AG04449 (cell line): Measurements from ENCODE around the gene PAIP2.

Source experiments
- CTCF ChIA-PET: fragments of 350-600 bp; formaldehyde crosslinking; extraction: SDS; loops from one replicate; lab custom pipeline; 2021; ENCODE audit warnings: antibody characterized with exemption; lab: Yijun Ruan, JAX
- POLR2A ChIA-PET: fragments of 400-600, 350-600 bp; formaldehyde crosslinking; extraction: SDS; loops from one replicate; lab custom pipeline; 2020; ENCODE audit warnings: antibody characterized with exemption, inconsistent platforms; lab: Yijun Ruan, JAX
- DNase-seq: peaks from one replicate; pipeline ENCODE4 v3.0.0-alpha.2; 2010; ENCODE audit warnings: low read depth, low spot score
- H3K4me3 ChIP-seq: 2 replicates; pipeline ENCODE4 v1.5.1; 2011; ENCODE audit warnings: low read depth, mild to moderate bottlenecking, control low read depth, low read length
- TF ChIP-seq, protein P1 (sequence below): IDR thresholded peaks from one replicate; pipeline ENCODE4 v1.5.1; 2011; ENCODE audit warnings: mild to moderate bottlenecking, moderate library complexity, low read length, control low read depth, inconsistent platforms; ENCODE audit not compliant: insufficient read depth; ENCODE audit errors: missing control alignments

The PAIP2 gene

GRCh38 chr5:139394123-139394653 lies 52.5 kb downstream of the PAIP2 start:
- CTCF ChIA-PET = interaction anchor here (0.8 to 1.2 kb wide), 2 partner anchors 9 to 16 kb away, joined by 3 to 4 read pairs; no protein-coding TSS in a partner anchor

DNA sequence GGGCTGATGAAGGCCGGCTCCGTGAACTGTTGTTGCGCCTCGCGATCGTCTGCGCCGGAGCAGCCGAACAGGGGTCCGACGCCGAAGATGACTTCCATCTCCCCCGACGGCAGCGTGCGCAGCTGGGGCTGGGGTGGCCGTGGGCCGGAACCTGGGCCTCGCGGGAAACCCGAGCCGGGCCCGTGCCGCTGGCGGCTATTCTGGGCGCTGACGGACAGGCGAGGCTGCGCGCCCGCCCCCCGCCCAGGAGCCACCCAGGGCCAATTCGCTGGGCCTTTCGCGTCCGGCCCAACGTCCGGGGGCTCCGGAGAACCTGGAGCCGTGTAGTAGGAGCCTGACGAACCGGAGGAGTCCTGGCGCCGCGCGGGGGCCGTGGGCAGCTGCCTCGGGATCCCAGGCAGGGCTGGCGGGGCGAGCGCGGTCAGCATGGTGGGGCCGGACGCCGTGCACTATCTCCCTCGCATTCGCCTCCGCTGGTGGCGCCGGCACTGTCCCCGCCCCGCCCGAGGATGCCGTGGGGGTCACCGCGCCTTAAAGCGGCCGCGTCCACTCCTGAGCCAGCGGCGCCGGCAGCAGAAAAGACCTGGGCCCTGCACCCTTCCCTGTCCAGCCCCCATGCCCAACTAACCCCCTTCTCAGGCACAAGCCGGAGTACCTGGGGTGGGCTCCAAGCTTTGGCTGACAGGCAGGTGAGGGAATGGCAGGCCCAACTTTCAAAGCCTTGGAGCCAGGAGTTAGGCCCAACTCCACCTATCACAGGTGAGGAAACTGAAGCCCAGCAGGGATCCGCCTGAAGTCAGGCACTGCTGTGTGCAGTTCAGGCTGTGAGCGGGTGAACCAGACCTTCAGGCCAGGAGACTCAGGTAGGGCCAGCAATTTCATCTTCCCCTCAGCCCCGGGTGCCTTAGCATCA lies 53.3 kb downstream of the PAIP2 start, which contains the start of gene PROB1:
TSS of gene PROB1 (minus strand) at position 451 of the 913 bp plus-strand sequence. CDS start at position 428, 23 bp downstream.
- POLR2A ChIA-PET = no interaction called here
- no peak for DNase-seq
- CTCF ChIA-PET = interaction anchor here (0.8 to 1.2 kb wide), 4 partner anchors 8 to 119 kb away, joined by 3 to 4 read pairs (median 4); no protein-coding TSS in a partner anchor
- H3K4me3 ChIP-seq = peak within 1 kb of the TSS; percentile 38
- TF ChIP-seq, protein P1, sequence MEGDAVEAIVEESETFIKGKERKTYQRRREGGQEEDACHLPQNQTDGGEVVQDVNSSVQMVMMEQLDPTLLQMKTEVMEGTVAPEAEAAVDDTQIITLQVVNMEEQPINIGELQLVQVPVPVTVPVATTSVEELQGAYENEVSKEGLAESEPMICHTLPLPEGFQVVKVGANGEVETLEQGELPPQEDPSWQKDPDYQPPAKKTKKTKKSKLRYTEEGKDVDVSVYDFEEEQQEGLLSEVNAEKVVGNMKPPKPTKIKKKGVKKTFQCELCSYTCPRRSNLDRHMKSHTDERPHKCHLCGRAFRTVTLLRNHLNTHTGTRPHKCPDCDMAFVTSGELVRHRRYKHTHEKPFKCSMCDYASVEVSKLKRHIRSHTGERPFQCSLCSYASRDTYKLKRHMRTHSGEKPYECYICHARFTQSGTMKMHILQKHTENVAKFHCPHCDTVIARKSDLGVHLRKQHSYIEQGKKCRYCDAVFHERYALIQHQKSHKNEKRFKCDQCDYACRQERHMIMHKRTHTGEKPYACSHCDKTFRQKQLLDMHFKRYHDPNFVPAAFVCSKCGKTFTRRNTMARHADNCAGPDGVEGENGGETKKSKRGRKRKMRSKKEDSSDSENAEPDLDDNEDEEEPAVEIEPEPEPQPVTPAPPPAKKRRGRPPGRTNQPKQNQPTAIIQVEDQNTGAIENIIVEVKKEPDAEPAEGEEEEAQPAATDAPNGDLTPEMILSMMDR = no peak

More at GRCh38 chr5:139394123-139394653, 52.5 kb downstream of the PAIP2 start:
- DNase-seq = no peak
- TF ChIP-seq, protein P1 = peak; percentile 64
- peak overlapping the region; percentile 38 for H3K4me3 ChIP-seq
- POLR2A ChIA-PET = no interaction called here

GRCh38 chr5:139395844-139396640 lies 54.4 kb downstream of the PAIP2 start:
- no peak overlapping the region for H3K4me3 ChIP-seq
- ChIA-PET POLR2A (no interaction called here), CTCF (interaction anchor here (1.0 to 1.1 kb wide), 2 partner anchors 15 to 118 kb away, joined by 3 to 4 read pairs; no protein-coding TSS in a partner anchor)
- TF ChIP-seq, protein P1 = no peak
- no peak for DNase-seq

DNA sequence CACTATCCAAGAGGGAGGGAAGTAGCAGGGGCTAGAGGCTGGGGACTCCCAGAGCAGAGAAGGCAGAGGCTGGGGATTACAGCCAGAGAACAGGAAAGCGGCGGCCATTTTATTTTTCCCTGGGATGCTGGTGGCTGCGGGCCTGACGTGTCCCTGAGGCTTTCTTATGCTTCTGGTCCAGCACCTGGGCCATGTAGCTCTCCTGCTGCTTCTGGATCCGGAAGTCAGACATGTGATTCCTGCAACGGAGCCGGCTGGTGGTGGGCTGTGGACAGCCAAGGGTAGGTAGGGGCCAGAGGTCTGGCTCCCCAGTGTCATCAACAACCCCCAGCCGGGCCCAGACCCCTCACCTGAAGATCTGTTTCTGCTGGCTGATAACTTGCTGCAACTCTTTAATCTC lies 55.0 kb downstream of the PAIP2 start:
- DNase-seq = no peak
- ChIA-PET CTCF (no interaction called here), POLR2A (no interaction called here)
- H3K4me3 ChIP-seq = no peak overlapping the region
- TF ChIP-seq, protein P1 = no peak

GRCh38 chr5:139397921-139398320 lies 56.3 kb downstream of the PAIP2 start:
- POLR2A ChIA-PET = no interaction called here
- TF ChIP-seq, protein P1 = no peak
- CTCF ChIA-PET = no interaction called here
- no peak for DNase-seq
- no peak overlapping the region for H3K4me3 ChIP-seq
